B cell (primary cell): ENCODE data around the gene CDH7. TPM values are rescaled to one million over a fixed set of nuclear protein-coding genes. Genes with fewer than 3 reads are reported as not detected.

ENCODE experiments used
- ATAC-seq: fragments of 200-7000 bp; cut with Tn5 transposase; one replicate; pipeline ENCODE4 v1.10.0; 2021; ENCODE audit warnings: low read depth, mild to moderate bottlenecking, moderate number of reproducible peaks, moderate library complexity
- CTCF ChIA-PET: fragments of 350-600 bp; sonication (Branson Sonifier 250); formaldehyde crosslinking; loops from one replicate; lab custom pipeline; 2021; ENCODE audit warnings: antibody characterized with exemption, inconsistent platforms; lab: Charles Lee
- POLR2A ChIA-PET: fragments of 350-600 bp; sonication (Branson Sonifier 250); formaldehyde crosslinking; loops from one replicate; lab custom pipeline; 2021; ENCODE audit warnings: antibody characterized with exemption; lab: Charles Lee
- DNase-seq: peaks from one replicate; pipeline ENCODE4 v3.0.0; 2013
- H2AFZ ChIP-seq: 2 replicates; pipeline ENCODE4 v1.6.1; 2012; ENCODE audit warnings: mild to moderate bottlenecking, low read depth, low read length; ENCODE audit not compliant: insufficient read depth, poor library complexity, severe bottlenecking
- H3K27ac ChIP-seq, 2 donors: 1 replicate in 1 of 2; 2 replicates in 1 of 2; pipeline ENCODE4 v1.5.1; 2012 to 2013; ENCODE audit warnings: low read length in 2 of 2, mild to moderate bottlenecking in 2 of 2, moderate library complexity in 1 of 2
- H3K27me3 ChIP-seq, 4 experiments: fragments of 200-600 bp in 1 of 4; sonication (generic) in 1 of 4; replicated peaks in 1 of 4; 1 replicate in 2 of 4; 2 replicates in 2 of 4; pipeline versions ENCODE4 v1.6.1 to v1.7.0; 2013 to 2016; ENCODE audit warnings: low read length in 3 of 4, mild to moderate bottlenecking in 2 of 4, mixed read lengths in 1 of 4, moderate library complexity in 1 of 4; ENCODE audit not compliant: insufficient read depth in 4 of 4, control insufficient read depth in 3 of 4; ENCODE audit errors: control extremely low read depth in 1 of 4
- H3K36me3 ChIP-seq, 2 experiments: replicated peaks in 1 of 2; 1 replicate in 1 of 2; 2 replicates in 1 of 2; pipeline versions ENCODE4 v1.6.1 to v1.7.1; 2013; ENCODE audit warnings: low read length in 1 of 2; ENCODE audit not compliant: insufficient read depth in 2 of 2, control insufficient read depth in 1 of 2; ENCODE audit errors: control extremely low read depth in 1 of 2, extremely low read depth in 1 of 2
- H3K4me1 ChIP-seq, 2 donors: fragments of 200-600 bp in 1 of 2; sonication (generic) in 1 of 2; 1 replicate in 1 of 2; 2 replicates in 1 of 2; pipeline versions ENCODE4 v1.5.1 to v1.6.1; 2013 to 2017; ENCODE audit warnings: low read length in 2 of 2; ENCODE audit not compliant: control insufficient read depth in 2 of 2, insufficient read depth in 2 of 2
- H3K4me2 ChIP-seq: replicated peaks from 2 replicates; pipeline ENCODE3; 2012; ENCODE audit warnings: mild to moderate bottlenecking, low read depth, low read length; ENCODE audit not compliant: poor library complexity, severe bottlenecking
- H3K4me3 ChIP-seq, 5 experiments: fragments of 200-600 bp in 1 of 5; sonication (generic) in 1 of 5; 1 replicate in 3 of 5; 2 replicates in 2 of 5; pipeline versions ENCODE4 v1.5.1 to v1.7.0; 2011 to 2016; ENCODE audit warnings: low read length in 4 of 5, mild to moderate bottlenecking in 4 of 5, low read depth in 2 of 5, control low read depth in 1 of 5, moderate library complexity in 1 of 5; ENCODE audit not compliant: insufficient read depth in 1 of 5; ENCODE audit errors: control extremely low read depth in 1 of 5, extremely low read depth in 1 of 5
- H3K79me2 ChIP-seq: fragments of 200-600 bp; sonication (generic); one replicate; pipeline ENCODE4 v1.6.0; 2016; ENCODE audit warnings: low read length; ENCODE audit not compliant: control insufficient read depth, insufficient read depth
- H3K9ac ChIP-seq: fragments of 200-600 bp; sonication (generic); 2 replicates; pipeline ENCODE4 v1.6.1; 2017; ENCODE audit warnings: mild to moderate bottlenecking, low read length, moderate library complexity
- H3K9me3 ChIP-seq, 3 donors: one replicate each; pipeline versions ENCODE4 v1.6.1 to v1.7.1; 2013; ENCODE audit warnings: low read length in 2 of 3; ENCODE audit not compliant: control insufficient read depth in 2 of 3, insufficient read depth in 1 of 3; ENCODE audit errors: control extremely low read depth in 1 of 3
- H4K20me1 ChIP-seq: 2 replicates; pipeline ENCODE4 v1.6.0; 2012; ENCODE audit warnings: mild to moderate bottlenecking, low read length; ENCODE audit not compliant: insufficient read depth, control insufficient read depth, poor library complexity, severe bottlenecking
- H3K27ac Mint-ChIP-seq: one replicate; pipeline ENCODE4 v1.8.0; 2021; ENCODE audit warnings: mixed read lengths
- H3K27me3 Mint-ChIP-seq: one replicate; pipeline ENCODE4 v1.8.0; 2021; ENCODE audit warnings: mixed read lengths
- H3K4me1 Mint-ChIP-seq: one replicate; pipeline ENCODE4 v1.8.0; 2021; ENCODE audit warnings: mixed read lengths
- H3K4me3 Mint-ChIP-seq: one replicate; pipeline ENCODE4 v1.8.0; 2021; ENCODE audit warnings: mixed read lengths
- H3K9me3 Mint-ChIP-seq: one replicate; pipeline ENCODE4 v1.8.0; 2022; ENCODE audit warnings: mixed read lengths; ENCODE audit not compliant: insufficient read depth
- CTCF ChIP-seq: fragments of 200-600 bp; IDR thresholded peaks from one replicate; pipeline ENCODE4 v1.8.0; 2022; ENCODE audit warnings: antibody characterized with exemption, mild to moderate bottlenecking
- EZH2 ChIP-seq: IDR thresholded peaks from 2 replicates; pipeline ENCODE4 v1.6.1; 2012; ENCODE audit warnings: borderline replicate concordance, low read depth, mild to moderate bottlenecking, moderate library complexity, low read length; ENCODE audit not compliant: insufficient read depth, poor library complexity, severe bottlenecking
- whole genome bisulfite sequencing: methylation state at CpG from one replicate; pipeline ENCODE4 v1.1.5; 2013; ENCODE audit warnings: missing lambda C conversion rate; ENCODE audit not compliant: insufficient coverage; 5-methylcytosine and 5-hydroxymethylcytosine counted together
- intact Hi-C: fragments of 100-400 bp; cut with micrococcal nuclease; formaldehyde crosslinking; loops from one replicate; pipeline ENCODE4 v1.10.0; 2022
- polyA plus RNA-seq: library from polyadenylated mRNA; depleted of rRNA; stranded (reverse); fragments of >200 nt; gene quantifications from 2 replicates; pipeline ENCODE4 v1.2.3, GENCODE V29; 2012
- total RNA-seq, 2 donors: library from RNA; stranded (reverse); fragments of 120-200 nt in 1 of 2; gene quantifications; 1 replicate in 1 of 2; 2 replicates in 1 of 2; pipeline versions ENCODE4 v1.2.3 to v1.2.4, GENCODE V29; 2013 to 2022

CDH7 gene
- total and polyA plus RNA-seq, 2 donors (not counting 1 experiment from before 2014, with no cell fraction given), result not detected

GRCh38 chr18:65852273-65852672 is 101.5 kb downstream of the CDH7 start:
- WGBS, result no CpG with 5 or more reads among the region's 3 CpGs
- CTCF ChIA-PET, result no interaction called here

GRCh38 chr18:65859075-65859474 is 108.3 kb downstream of the CDH7 start:
- no peak overlapping the region for H3K4me3 Mint-ChIP-seq
- ChIA-PET CTCF (no interaction called here), POLR2A (no interaction called here)
- H3K27me3 Mint-ChIP-seq, result no peaks in the 10 kb centered on the region
- H3K4me1 ChIP-seq, result no peaks in the 10 kb centered on the region
- ATAC-seq (no peak), DNase-seq (no peak)
- no peak overlapping the region for H3K27ac ChIP-seq
- no peaks in the 10 kb centered on the region for H4K20me1 ChIP-seq
- H3K4me3 ChIP-seq, result no peak overlapping the region
- no peaks in the 10 kb centered on the region for H3K27me3 ChIP-seq
- no peaks in the 10 kb centered on the region for H3K36me3 ChIP-seq
- H3K4me1 Mint-ChIP-seq, result no peaks in the 10 kb centered on the region
- no peaks in the 10 kb centered on the region for H3K9me3 ChIP-seq
- no peaks in the 10 kb centered on the region for H3K9me3 Mint-ChIP-seq
- H3K9ac ChIP-seq, result no peak overlapping the region
- H3K27ac Mint-ChIP-seq, result no peak overlapping the region
- no CpG with 5 or more reads among the region's 3 CpGs for WGBS
- H3K4me2 ChIP-seq, result no peak overlapping the region
- H3K79me2 ChIP-seq, result no peaks in the 10 kb centered on the region
- intact Hi-C loops, result no loop called here
- H2AFZ ChIP-seq, result no peak overlapping the region
- TF ChIP-seq CTCF (no peak), EZH2 (no peak)

More at GRCh38 chr18:65852273-65852672, 101.5 kb downstream of the CDH7 start:
- Histone ChIP-seq H3K4me1 (no peaks in the 10 kb centered on the region), H2AFZ (no peak overlapping the region), H3K27me3 (no peaks in the 10 kb centered on the region), H4K20me1 (no peaks in the 10 kb centered on the region), H3K4me2 (no peak overlapping the region), H3K9ac (no peak overlapping the region), H3K27ac (no peak overlapping the region), H3K36me3 (no peaks in the 10 kb centered on the region), H3K4me3 (no peak overlapping the region), H3K79me2 (no peaks in the 10 kb centered on the region), H3K9me3 (peaks cover 0 to 3% (median 0%) of the 10 kb centered on the region in 3 donors)
- no peak overlapping the region for H3K4me3 Mint-ChIP-seq
- DNase-seq, result no peak
- no peak overlapping the region for H3K27ac Mint-ChIP-seq
- POLR2A ChIA-PET, result no interaction called here
- ATAC-seq, result no peak
- intact Hi-C loops, result no loop called here
- no peaks in the 10 kb centered on the region for H3K27me3 Mint-ChIP-seq
- H3K4me1 Mint-ChIP-seq, result no peaks in the 10 kb centered on the region
- TF ChIP-seq CTCF (no peak), EZH2 (no peak)
- H3K9me3 Mint-ChIP-seq, result no peaks in the 10 kb centered on the region
